HG03159 (cell line): ENCODE measurements around the gene SELENOM.

Source experiments
- ATAC-seq: cut with Tn5 transposase; IDR thresholded peaks from one replicate; pipeline ENCODE4 v1.9.1; 2021; ENCODE audit warnings: mild to moderate bottlenecking, moderate library complexity; ENCODE audit not compliant: unreplicated experiment

The SELENOM gene, protein sequence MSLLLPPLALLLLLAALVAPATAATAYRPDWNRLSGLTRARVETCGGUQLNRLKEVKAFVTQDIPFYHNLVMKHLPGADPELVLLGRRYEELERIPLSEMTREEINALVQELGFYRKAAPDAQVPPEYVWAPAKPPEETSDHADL

DNA sequence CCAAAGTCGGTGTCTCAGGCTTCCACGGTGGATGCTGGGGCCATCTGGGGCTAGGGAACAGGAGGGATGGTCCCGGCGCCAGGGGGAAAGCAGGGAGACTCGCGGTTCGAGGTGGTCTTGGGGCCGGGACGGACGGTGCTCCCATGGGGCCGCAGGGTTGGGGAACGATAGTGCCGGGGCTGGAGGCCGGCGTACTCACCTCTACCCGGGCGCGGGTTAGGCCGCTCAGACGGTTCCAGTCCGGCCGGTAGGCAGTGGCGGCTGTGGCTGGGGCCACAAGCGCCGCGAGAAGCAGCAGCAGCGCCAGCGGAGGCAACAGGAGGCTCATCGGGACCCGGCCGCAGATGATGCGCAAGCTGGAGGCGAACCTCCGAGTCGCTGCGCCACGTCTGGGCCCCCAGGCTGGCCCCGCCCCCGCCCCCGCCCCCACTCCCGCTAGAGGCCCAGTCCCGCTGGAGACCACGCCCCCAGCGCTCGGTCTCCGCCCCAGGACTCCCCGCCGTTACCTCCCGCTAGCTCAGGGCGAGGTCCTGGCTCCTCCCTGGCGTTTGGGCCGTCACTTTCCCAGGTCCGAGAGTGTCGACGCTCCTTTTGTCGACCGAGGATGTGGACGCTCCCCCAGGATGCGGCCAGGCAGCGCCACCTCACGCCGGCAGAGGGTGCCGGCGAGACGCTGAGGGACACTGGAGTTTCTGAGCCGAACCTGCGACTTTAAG, at the start of gene SELENOM:
SELENOM (minus strand) TSS at position 391 of the 716 bp plus-strand sequence; CDS start at position 328, 63 bp downstream.
- peak; percentile 87 for ATAC-seq

DNA sequence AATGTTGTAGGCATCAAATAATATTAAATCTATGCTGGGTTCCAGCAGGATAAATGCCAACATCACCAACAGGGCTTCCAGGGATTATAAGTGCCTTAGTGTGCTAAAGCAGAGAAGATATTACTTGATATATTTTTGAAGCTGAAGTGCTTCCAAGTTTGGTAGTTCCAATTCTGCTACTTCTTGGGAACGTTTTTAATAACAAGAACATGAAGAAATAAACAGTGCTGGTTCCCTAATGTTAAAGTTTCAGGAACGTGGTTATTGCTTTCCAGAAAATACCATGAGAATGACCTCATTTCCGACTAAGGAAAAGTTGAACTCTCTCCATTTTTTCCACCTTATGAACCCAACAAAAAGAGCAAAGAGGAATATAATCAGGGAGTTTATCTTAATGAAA, 48.1 kb upstream of the SELENOM start:
- no peak for ATAC-seq

DNA sequence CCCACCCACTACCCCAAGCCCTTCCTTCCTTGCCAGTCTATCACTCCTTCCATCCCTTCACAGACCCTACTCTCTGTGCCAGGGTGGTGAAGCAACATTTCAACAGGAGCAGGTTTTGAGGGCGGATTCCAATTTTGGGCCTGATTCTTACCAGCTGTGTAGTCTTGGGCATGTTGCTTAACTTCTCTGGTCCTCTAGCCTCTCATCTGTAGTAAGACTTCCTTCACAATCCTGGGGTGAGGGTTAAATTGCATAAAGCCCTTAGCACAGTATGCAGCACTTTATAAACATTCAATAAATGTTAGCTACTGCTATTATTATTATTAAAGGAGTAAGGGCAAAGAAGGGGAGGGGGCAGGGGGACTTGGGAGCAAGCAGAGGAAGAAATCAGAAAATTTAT, 47.6 kb upstream of the SELENOM start:
- ATAC-seq = no peak

DNA sequence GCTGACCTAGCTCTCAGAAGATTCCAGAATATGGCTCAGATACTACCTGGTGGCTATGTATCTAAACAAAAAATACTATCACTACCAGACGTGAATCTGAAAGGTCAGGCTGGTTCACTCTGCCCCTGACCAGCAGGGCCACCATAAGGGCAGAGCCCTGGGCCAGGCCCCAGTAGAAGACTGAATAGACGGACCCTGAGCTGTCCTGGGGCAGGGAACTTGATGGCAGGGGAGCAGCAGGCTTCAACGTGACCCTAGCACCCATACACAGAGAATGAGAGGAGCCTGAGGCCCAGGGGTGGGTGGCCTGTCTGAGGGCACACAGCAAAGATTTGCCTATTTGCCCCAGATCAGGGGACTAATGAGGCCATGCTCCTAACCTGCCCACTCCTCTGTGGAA, 46.0 kb upstream of the SELENOM start:
- ATAC-seq = no peak

DNA sequence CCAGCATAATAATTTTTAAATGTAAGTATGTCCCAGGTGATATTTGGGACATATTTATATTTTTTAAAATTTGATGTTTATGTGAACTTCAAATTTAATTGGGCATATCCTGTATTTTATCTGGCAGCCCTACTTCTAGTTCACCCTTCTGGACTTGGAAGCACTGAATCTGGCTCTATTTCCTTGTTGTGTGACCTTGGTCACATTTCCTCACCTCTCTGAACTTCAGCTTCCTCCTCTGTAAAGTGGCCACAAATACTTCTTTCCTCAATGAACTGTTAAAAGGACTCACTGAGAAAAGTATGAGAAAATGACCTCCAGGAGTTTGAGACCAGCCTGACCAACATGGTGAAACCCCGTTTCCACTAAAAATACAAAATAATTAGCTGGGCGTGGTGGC, 44.5 kb upstream of the SELENOM start:
- no peak for ATAC-seq

DNA sequence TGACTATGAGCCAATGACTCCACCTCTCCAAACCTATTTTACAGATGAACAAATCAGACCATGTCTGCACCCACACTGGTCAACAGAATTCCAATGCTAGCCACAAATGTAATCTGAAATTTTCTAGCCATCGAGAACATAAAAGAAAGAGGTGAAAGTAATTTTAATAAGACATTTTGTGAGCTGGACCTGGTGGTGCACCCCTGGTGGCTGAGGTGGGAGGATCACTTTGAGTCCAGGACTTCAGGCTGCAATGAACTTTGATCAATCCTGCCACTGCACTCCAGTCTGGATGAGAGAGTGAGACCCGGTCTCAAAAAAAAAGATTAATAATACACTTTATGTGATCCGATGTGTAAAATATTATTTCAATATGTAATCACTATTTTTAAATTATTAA, 43.2 kb upstream of the SELENOM start:
- no peak for ATAC-seq

DNA sequence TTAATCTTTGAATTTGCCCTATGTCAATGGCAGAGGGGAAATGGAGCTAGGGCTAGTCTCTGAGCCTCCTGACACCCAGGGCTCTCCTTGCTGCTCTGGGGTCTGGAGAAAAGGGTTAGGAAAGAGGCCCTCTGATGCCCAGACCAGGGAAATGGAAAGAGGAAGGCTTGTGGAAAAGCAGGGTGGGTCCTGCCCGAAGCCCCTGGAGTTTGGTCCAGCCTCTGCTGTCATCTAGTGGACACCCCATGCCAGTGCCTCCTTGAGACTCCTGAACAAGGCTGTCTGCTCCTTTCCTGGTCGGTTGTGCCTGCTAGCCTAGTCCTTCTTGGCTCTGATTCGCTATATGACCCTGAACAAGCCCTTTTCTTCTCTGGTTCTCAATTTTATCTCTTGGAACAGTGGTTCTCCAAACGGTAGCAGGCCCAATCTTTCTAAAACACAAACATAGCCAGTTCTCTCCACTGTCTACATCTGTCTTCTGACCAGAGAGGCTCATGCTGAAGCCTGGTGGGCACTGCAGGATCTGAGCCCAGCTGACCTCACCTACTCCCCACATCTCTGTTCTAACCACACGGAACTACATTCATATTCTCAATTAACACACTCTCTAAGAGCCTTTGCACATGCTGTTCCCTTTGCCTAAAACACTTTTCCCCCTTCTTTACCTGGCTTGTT, 41.7 kb upstream of the SELENOM start:
- ATAC-seq = no peak

DNA sequence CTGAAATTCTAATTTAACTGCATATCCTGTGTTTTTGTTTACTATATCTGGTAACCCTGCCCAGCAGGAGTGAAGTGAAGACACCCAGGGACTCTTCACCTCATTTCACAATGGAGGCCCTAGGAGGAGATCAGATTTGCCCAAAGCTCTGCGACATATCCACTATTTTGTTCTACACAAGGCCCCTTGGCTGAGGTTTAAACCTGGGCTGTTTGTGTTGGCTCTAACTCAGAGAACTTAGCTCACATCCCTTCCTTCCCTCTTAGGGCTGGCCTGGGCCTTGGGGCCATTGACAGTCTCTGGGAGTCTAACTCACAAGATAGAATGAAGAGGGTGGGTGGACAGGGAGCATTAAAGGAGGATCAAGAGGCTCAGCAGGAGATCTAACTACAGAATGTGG, 41.1 kb upstream of the SELENOM start:
- no peak for ATAC-seq

DNA sequence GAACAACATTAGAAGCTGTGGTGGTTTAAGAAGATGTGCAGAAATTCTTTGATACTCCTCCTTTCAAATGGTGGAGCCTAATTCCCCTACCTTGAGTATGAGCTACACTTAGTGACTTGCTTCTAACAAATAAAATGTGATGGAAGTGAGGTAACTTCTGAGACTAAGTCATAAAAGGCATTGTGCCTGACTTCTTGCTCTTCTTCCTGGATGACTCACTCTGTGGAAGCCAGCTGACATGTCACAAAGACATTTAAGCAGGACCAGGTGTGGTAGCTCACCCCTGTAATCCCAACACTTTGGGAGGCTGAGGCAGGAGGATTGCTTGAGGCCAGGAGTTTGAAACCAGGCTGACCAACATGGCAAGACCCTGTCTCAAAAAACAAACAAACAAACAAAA, 36.9 kb upstream of the SELENOM start:
- no peak for ATAC-seq

DNA sequence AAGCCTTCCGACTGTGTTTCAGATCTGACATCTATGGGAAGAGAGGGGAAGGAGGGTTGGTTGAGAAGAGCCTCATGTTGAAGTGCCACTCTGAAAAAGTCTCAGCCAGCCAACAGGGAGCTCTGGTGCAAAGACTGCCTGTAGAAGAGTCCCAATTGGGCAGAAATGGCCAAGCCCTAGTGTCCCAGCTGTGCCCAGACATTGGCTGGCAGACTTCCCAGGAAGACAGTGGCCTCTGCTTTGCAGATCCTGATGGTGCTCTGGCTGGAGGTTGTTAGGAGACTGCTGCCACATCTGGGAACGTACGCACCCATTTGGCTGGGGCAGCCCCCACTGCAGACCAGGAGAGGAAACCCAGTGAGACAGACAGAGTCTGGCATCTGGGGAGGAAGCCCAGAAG, 36.2 kb upstream of the SELENOM start:
- no peak for ATAC-seq

DNA sequence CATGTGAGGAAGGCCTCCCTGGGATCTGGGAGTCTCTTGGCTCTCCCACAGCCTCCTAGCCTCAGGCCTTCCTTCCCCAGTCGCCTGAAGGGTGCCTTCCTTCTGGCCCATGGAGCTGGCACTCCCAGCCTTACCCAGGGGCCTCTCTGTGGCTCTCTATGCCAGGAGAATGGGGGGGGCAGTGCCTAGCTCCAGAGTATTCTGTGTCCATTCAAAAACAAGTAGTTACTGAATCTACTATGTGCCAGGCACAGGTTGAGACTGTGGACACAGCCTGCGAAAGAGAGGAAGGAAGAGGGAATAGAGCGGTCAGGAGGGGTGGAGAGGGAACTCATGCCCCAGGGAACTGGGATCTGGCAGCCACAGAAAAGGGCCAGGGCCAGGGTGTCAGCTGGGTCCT, 35.7 kb upstream of the SELENOM start:
- ATAC-seq = no peak

DNA sequence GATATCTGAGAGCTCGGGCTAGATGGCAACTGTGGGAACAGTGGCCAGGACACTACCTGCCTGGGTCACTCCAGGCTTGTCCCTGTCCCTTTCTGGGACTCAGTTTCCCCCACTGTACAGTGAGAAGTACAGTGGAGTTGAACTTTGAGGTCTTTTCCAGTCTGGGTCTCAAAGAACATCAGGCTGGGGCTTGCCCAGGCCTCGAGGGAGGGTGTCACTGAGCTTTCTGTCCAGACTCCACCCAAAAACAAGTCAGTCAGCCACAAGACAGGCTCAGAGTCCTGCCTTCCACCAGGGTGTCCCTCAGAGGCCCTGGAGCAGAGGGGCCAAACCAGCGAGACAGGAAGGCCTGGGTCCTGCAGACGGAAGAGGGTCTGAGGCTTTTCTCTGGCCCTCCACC, 34.9 kb upstream of the SELENOM start:
- no peak for ATAC-seq

DNA sequence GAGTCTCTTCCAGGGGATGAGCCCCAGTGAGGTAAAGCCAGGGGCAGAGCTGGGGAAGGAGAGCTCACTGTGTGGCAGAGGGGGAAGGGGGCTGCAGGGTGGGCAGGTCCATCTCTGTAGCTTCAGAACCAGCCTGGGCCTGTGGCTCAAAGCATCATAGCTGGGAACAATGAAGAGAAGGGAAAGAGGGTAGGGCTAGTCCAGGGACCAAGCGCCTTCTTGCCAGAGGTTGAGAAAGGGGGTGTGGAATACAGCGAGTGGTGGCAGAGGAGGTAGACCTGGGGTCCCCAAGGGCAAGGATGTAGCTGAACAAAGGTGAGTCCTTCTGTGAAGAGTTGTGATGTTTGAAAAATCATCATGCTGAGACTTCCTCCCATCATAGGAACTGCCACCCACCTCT, 34.2 kb upstream of the SELENOM start:
- ATAC-seq = no peak

DNA sequence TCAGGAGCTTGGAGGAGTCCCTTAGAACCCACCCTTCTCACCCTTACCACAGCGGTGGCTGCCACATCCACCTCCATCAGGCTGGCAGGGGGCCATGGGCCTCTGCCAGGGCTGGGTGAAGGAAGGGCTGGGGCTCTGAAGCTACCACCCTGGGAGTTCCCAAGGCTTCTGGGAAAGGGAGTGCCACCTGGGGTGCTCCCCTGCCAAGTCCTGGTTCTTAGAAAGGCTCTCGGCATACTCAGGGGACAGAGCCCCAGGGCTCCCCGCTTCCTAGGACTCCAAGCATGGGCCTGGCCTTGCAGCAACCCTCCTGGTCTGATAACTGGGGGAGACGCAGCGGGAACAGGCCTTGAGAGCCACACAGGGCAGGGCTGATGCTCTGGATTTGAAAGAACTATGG, 33.4 kb upstream of the SELENOM start:
- ATAC-seq = no peak

DNA sequence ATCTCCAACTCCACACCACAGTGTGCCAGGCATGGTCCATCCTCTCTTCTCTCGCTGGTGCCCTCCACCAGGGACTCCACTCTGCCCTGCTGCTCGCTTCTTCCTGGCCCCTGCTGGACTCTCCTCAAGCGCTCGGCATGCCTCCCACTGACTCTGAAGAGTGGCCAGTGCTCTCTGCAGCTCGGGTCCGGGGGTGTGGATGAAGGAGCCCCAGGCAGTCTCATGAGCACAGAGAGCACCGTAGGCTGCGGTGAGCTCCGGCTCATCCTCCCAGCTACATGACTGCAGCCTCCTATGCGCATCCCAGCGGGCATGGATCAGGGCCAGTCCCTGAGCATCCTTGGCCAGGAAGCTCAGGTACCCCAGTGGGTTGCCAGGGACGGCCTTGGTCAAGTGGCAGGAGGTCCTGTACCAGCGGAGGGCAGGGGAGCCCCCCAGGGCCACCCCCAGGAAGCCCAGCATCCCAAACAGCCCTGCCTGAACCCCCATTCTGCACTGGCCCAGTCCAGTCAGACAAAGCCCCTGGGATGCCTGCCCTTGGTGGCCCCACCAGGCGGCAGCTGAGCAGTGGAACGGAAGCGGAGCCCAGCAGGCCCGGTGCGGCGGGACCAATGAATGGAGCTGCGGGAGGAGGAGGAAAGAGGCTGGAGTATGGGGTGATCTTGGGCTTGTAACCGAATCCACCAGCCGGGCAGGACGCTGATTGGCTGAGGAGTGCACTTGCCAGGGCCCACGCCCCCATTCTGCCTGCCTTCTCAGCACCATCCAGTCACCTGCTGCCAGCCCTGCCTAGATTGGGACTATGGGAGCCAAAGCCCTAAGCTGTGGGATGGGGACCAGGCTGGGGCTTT, 32.7 kb upstream of the SELENOM start, which contains the start of gene PLA2G3:
PLA2G3 (minus strand) TSS at position 643 of the 851 bp plus-strand sequence; CDS start at position 489, 154 bp downstream.
- no peak for ATAC-seq

DNA sequence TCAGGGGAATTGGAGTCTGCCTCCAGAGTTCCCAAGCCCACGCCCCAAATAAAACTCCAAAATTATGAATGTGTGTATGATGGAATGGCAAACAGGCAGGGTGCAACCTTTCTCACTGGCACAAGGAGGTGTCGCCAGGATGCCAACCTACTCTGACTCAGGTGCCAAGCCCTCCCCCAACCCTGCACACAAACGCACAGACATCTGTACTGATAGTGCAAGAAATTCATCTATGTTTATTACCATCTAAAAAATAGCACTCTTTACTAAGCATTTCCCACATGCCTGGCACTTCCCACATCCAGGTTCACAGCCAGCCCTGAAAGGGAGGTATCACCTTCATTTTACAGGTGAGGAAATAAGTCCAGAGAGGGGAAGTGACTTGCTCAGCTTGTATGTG, 31.7 kb upstream of the SELENOM start:
- ATAC-seq = no peak

DNA sequence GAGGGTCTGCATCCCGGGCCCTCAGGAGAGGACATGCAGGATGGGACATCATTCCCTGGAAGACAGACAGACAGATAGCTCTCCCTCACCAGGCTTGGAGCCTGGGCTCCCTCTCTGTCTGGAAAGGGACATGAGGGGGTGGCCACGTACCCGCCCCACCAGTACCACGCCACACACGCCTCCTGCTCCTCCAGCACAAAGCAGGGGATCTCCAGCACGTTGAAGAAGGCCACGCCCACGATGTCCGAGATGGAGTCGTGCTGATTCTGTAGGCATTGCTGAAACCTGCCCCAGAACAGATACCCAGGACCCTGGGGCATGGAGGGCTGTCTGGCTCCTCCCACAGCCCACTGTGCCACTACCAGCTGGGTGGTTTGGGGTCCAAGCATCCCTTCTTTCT, 30.8 kb upstream of the SELENOM start:
- no peak for ATAC-seq

DNA sequence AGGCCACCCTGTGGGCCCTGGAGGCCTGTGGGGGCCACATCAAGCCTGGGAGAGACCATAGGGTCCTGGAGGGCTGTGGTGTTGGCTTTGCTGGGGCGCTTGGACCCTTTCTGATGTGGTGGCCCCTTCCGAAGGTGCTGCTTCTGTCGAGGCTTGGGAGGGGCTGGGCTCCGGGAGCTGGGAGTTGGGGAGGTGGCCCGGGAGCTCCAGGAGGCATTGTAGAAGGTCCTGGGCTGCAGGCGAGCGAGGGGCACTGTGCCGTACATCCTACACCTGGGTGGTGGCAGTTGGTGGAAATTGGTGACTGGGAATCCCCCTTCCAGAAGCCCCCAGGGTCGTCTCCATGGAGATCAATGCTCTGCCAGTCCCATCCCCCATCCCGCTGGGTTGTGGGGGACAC, 30.4 kb upstream of the SELENOM start:
- ATAC-seq = no peak

DNA sequence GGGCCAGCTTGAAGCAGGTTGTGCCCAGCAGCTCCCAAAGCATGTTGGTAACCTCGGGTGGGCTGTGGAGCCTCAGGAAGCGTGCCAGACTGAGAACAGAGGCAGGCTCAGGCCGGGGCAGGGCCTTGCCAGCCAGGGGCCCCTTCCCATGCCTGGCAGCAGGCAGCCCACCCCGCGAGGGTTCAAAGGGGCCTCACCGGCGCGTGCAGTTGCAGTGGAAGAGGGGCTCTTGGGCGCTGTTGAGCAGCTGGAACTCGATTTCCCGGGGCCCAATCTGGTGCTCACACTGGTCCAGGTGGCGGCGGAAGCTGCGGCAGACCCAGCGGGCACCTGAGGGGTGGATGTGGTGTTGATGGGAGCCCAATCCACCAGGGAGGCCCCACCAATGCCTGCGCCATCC, 29.3 kb upstream of the SELENOM start:
- no peak for ATAC-seq

DNA sequence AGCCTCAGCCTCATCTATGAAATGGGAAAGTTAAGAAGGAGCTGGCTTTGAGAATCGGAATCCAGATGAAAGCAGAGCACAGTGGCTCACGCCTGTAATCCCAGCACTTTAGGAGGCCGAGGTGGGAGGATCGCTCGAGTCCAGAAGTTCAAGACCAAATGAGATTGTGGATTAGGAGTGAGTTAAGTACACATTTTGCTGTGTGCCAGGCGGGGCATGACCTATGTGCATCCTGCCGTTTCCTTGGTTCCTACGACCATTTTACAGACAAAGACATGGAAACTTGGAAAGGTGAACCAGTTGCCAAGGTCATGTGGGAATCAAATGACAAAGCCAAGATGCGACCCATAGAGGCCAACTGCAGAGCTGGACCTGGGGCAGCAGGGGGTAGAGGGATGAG, 28.8 kb upstream of the SELENOM start:
- ATAC-seq = no peak

DNA sequence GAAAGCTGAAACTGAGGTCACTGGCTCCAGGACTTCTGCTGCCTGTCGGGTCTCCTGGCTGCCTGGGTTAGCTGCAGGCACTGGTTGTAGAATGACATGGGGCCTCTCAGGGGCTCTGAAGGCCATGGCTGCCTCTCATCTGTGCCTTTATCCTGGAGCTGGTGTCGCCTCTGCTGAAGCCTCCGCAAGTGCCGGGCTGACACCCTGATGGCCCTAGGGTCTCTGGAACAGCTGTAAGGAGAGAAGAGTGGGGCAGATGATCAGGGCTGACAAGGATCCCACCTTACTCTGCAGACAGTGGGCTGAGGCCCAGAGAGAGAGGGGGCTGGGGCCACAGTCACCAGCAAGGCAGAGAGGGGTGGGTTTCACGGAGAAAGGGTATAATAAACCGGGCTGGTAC, 28.3 kb upstream of the SELENOM start:
- no peak for ATAC-seq
